Right ventricle myocardium superior (tissue), 1 donor: ENCODE measurements around the gene NTPCR. TPM values are rescaled to one million over a fixed set of nuclear protein-coding genes. Genes with fewer than 3 reads are reported as not detected.
A peak's percentile ranks its signal among the peaks of the same experiment; 100 is the strongest.

Experiments
- ATAC-seq: fragments of 200-7000 bp; cut with Tn5 transposase; one replicate; pipeline ENCODE4 v1.9.1; 2020; ENCODE audit warnings: mild to moderate bottlenecking; ENCODE audit not compliant: poor library complexity
- DNase-seq: peaks from one replicate; pipeline ENCODE4 v3.0.0-alpha.2; 2020
- intact Hi-C: fragments of 100-400 bp; cut with DNase I; formaldehyde crosslinking; loops from one replicate; pipeline ENCODE4 v1.11.2; 2022
- total RNA-seq: library from RNA; stranded (reverse); fragmentation: NEBNext Ultra II Directional; extraction: Animal tissue kit (Norgen Biotek cat#: 25700); gene quantifications from one replicate; pipeline ENCODE4 v1.2.1, GENCODE V29; 2021
- donor health status: DM: no; HTN: yes; CAD: no; lungs with severe emphysema.

Gene NTPCR
- total RNA-seq, 1 donor from 2014 or later = 56.9 TPM

- intact Hi-C loops = no loop called here
- DNase-seq (no peak), ATAC-seq (no peak)
Observed at GRCh38 chr1:232952514-232953499, 2.4 kb downstream of the NTPCR start.

- intact Hi-C loops = no loop called here
- ATAC-seq (no peak), DNase-seq (no peak)
Observed at GRCh38 chr1:232954594-232955365, 4.4 kb downstream of the NTPCR start.

- ATAC-seq (no peak), DNase-seq (no peak)
- intact Hi-C loops = no loop called here
Observed at GRCh38 chr1:232956081-232956480, 5.7 kb downstream of the NTPCR start.

GRCh38 chr1:232958067-232958466, 7.7 kb downstream of the NTPCR start:
- ATAC-seq = no peak
- intact Hi-C loops = no loop called here
- no peak for DNase-seq

- ATAC-seq = peak; percentile 52
- intact Hi-C loops = loop anchor here (10.0 kb wide), 1 partner anchor 328 kb away; the partner anchor contains the start of gene SIPA1L2
- DNase-seq = no peak
Observed at GRCh38 chr1:232962761-232963745, 12.6 kb downstream of the NTPCR start.

- intact Hi-C loops = loop anchor here (10.0 kb wide), 1 partner anchor 330 kb away; the partner anchor contains the start of gene SIPA1L2
- no peak for DNase-seq
- ATAC-seq = no peak
Observed at GRCh38 chr1:232964601-232965000, 14.2 kb downstream of the NTPCR start.

- ATAC-seq = peak; percentile 44
- intact Hi-C loops = loop anchor here (10.0 kb wide), 1 partner anchor 331 kb away; the partner anchor contains the start of gene SIPA1L2
Observed at GRCh38 chr1:232965124-232965911, 14.9 kb downstream of the NTPCR start.

GRCh38 chr1:232965912-232966217, 15.5 kb downstream of the NTPCR start:
- no peak for ATAC-seq
- intact Hi-C loops = loop anchor here (10.0 kb wide), 1 partner anchor 331 kb away; the partner anchor contains the start of gene SIPA1L2
- DNase-seq = no peak

More at GRCh38 chr1:232965124-232965911, 14.9 kb downstream of the NTPCR start:
- DNase-seq = no peak

GRCh38 chr1:232966663-232967062, 16.3 kb downstream of the NTPCR start:
- DNase-seq (no peak), ATAC-seq (no peak)
- intact Hi-C loops = loop anchor here (10.0 kb wide), 1 partner anchor 332 kb away; the partner anchor contains the start of gene SIPA1L2

GRCh38 chr1:232968391-232968790, 18.0 kb downstream of the NTPCR start:
- no peak for DNase-seq
- intact Hi-C loops = loop anchor here (10.0 kb wide), 1 partner anchor 334 kb away; the partner anchor contains the start of gene SIPA1L2
- ATAC-seq = no peak

- intact Hi-C loops = loop anchor here (10.0 kb wide), 1 partner anchor 334 kb away; the partner anchor contains the start of gene SIPA1L2
- peak; percentile 95 for ATAC-seq
- DNase-seq = peak; percentile 75
Observed at GRCh38 chr1:232968965-232969364, 18.6 kb downstream of the NTPCR start.

- no peak for DNase-seq
- intact Hi-C loops = loop anchor here (10.0 kb wide), 1 partner anchor 335 kb away; the partner anchor contains the start of gene SIPA1L2
- ATAC-seq = no peak
Observed at GRCh38 chr1:232969799-232970198, 19.4 kb downstream of the NTPCR start.

GRCh38 chr1:232970508-232970907, 20.1 kb downstream of the NTPCR start:
- DNase-seq (no peak), ATAC-seq (no peak)
- intact Hi-C loops = no loop called here

- DNase-seq (no peak), ATAC-seq (no peak)
- intact Hi-C loops = no loop called here
Observed at GRCh38 chr1:232973652-232974611, 23.5 kb downstream of the NTPCR start.

GRCh38 chr1:232974971-232975370, 24.6 kb downstream of the NTPCR start:
- intact Hi-C loops = no loop called here
- no peak for ATAC-seq
- no peak for DNase-seq

GRCh38 chr1:232978091-232978634, 27.8 kb downstream of the NTPCR start:
- no peak for DNase-seq
- intact Hi-C loops = no loop called here

More at GRCh38 chr1:232978091-232978634, 27.8 kb downstream of the NTPCR start:
- no peak for ATAC-seq
